ENCODE results near the gene CLIC5.

Gene CLIC5

GRCh38 chr6:45964300-45964699 lies 51.4 kb downstream of the CLIC5 start:
- no peak for DNase-seq (ENCODE audit: low read depth)

- DNase-seq (ENCODE audit: low read depth), result no peak
These were observed 51.8 kb downstream of the CLIC5 start for GRCh38 chr6:45963896-45964295.

DNA sequence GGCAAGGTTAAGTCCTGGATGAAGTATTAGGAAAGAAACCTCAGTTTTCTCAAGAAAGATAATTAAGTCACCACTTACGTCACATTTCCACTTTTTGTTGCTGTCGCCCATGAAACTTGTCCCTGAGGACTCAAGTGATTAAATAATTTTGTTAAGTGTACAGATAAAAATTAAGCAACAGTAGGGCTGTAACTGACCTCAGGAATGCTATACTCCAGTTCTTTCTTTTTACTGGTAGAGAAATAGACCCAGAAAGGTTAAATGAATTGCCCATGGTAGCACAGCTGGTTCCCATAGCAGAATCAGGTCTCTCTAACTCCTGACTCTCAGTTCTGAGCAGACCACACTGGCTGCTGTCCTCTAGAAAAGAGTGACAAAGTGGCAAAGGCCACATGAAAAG lies 54.5 kb downstream of the CLIC5 start:
- no peak for DNase-seq (ENCODE audit: low read depth)

DNA sequence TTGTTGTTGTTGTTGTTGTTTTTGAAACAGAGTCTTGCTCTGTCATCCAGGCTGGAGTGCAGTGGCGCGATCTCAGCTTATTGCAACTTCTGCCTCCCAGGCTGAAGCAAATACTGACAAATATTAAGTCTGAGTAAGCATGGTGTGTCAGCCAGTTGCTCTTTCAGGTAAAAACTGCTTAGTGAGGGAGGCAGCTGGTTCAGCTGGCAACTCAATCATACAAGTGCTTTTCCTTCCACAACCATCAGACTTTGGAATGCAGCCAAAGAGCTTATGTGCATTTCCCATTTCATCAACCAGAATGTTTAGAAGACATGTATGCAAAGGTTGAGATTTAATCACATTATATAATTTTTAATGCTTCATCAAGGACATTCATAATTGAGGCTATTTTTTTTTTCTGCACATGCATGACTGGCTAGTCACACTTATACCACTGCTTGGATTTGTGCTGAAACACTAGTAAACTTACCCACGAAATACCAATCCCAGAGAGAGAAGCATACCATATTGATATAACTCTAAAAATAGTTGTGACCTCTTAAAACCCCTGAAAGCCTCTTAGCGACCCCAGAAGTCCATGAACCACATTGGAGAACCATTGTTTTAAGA lies 56.0 kb downstream of the CLIC5 start:
- no peak for DNase-seq (ENCODE audit: low read depth)

- DNase-seq (ENCODE audit: low read depth), result no peak
These were observed 59.0 kb downstream of the CLIC5 start for GRCh38 chr6:45956663-45957062.

DNA sequence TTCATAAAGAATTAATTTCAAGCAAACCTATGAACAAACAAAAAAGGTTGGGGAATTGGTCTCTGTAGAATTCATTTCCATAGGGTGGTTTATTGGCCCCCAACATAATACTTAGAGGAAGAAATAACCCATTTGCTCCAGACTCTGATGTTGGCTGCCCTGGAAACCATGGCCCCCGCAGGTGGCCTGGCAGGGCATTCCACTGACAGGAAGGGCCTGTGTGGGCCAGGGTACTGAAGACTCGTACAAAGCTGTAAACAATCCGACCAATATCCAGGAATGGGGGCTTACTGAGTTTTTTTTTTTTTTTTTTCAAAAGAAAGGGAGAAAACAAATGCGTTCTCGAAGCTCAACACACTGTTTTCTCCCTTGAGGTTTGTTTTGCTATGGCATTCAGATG lies 59.5 kb downstream of the CLIC5 start:
- no peak for DNase-seq (ENCODE audit: low read depth)

DNA sequence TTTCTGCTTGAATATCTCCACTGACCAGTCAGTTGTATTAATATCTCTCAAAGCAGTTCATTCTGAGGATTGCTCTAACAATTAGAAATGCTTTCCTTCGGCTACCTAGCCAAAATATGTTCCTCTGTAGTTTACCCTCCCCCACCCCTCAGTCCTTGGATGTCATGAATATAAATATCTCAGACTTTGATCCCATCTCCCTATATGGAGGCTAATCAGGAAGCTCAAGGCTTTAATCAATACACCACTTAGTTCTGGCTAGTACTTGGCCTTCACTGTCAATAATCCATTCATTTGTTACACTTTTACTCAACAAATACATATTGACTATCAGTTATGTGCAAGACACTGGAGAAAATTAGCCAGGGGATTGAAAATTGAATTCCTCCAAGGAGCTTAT lies 60.1 kb downstream of the CLIC5 start:
- no peak for DNase-seq (ENCODE audit: low read depth)

GRCh38 chr6:45952546-45952945 lies 63.1 kb downstream of the CLIC5 start:
- no peak for DNase-seq (ENCODE audit: low read depth)

- no peak for DNase-seq (ENCODE audit: low read depth)
These were observed 63.5 kb downstream of the CLIC5 start for GRCh38 chr6:45952168-45952529.

- DNase-seq (ENCODE audit: low read depth), result no peak
These were observed 64.1 kb downstream of the CLIC5 start for GRCh38 chr6:45951321-45952167.

DNA sequence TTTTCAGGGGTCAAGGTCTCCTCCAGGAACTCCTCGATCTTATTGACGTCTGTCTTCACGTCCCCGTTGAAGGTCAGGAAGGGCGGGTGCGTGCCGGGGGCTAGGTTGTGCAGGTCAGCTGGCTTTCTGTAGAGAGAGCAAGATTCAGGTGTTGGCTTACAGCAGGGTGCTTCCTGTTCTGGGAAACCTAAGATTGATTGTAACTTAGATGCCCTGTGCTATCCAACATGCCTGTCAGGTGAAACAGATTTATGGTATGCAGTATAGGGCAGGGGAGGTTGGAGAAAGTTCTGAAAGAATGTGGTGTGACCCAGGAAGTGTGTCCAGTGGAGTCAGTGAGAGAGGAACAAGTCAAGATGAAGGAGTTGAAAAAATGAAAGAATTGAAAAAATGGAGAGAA lies 66.4 kb downstream of the CLIC5 start:
- no peak for DNase-seq (ENCODE audit: low read depth)

DNA sequence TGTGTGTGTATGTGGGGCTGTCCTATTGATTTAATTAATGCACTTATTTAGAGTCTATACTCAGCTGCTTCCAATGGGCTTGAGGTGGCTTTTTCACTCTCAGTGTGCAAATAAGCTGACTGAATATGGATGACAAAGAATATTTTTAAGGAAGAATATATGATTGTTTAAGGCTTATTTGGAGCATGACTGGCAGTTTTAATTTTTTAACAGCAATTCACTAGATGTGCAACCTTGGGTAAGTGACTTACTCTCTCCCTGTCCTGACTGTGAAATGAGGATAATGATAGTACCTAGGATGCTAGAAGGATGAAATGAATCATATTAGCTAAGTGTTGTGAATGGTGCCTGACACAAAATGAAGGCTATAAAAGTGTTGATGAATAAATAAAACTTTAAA lies 67.9 kb downstream of the CLIC5 start:
- no peak for DNase-seq (ENCODE audit: low read depth)

GRCh38 chr6:45946887-45947286 lies 68.8 kb downstream of the CLIC5 start:
- no peak for DNase-seq (ENCODE audit: low read depth)

- no peak for DNase-seq (ENCODE audit: low read depth)
These were observed 69.3 kb downstream of the CLIC5 start for GRCh38 chr6:45946352-45946751.

DNA sequence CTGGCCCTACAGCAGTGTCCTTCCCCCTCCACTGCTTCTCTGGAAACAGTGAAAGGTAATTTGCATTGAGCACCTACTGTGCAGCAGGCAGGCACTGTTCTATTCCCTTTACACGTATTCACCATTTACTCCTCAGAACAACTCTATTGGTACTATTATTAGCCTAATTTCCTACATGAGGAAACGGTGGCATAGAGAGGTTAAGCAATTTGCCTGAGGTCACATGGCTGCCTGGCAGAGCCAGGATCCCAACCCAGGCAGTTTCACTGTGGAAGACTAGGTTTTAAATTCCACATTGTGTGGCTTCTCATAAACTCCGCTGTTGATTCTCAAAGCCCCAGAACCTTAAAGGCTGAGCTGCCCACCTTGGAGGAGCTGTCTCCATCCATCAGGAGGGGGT lies 72.7 kb downstream of the CLIC5 start:
- no peak for DNase-seq (ENCODE audit: low read depth)

DNA sequence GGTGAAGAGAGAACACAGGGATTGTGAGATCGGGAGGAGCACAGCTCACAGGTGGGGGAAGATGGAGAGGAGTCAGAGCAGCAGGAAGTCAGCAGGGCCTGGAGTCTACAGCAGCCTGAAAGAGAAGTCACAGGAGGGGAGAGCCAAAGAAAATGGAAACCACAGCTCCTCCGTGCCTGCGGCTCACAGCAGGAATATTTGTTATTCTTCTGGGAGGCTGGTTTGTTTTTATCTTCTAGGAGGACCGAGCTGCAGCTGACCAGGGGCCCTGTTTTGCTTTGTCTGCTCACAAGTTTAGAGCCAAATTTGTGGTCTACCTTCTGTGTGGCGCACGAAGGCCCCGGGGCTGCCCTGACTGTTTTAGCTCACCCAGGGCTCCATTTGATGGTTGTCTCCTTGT lies 81.8 kb downstream of the CLIC5 start:
- DNase-seq (ENCODE audit: low read depth), result no peak

GRCh38 chr6:45931232-45931631 lies 84.4 kb downstream of the CLIC5 start:
- no peak for DNase-seq (ENCODE audit: low read depth)

DNA sequence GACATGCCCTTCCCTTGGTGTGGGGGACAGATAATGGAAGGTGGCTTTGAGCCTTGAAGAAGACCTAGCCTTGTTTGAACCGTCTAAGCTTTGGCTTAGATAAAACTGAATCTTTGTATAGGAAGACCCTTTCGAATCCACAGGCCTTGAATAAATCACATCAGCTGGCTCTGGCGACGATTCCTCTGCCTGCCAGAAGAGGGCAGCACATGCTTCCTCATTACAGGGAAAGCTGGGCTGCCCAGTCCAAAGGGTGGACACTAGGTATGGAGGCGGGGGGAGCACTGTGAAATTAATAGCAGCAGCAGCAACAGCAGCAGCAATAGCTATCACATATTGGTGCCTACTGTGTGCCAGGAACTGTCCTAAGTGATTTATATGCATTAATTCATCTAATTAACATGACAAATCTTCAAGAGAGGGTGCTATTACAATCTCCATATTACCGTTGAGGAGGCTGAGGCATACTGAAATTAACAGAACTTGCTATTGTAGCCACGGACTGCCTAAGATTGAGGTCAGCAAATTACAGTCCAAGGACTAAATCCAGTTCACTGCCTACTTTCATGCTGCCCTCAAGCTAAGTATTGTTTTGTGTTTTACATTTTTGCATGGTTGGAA lies 85.1 kb downstream of the CLIC5 start:
- peak; percentile 29 for DNase-seq (ENCODE audit: low read depth)

GRCh38 chr6:45929421-45930361 lies 86.0 kb downstream of the CLIC5 start:
- no peak for DNase-seq (ENCODE audit: low read depth)

DNA sequence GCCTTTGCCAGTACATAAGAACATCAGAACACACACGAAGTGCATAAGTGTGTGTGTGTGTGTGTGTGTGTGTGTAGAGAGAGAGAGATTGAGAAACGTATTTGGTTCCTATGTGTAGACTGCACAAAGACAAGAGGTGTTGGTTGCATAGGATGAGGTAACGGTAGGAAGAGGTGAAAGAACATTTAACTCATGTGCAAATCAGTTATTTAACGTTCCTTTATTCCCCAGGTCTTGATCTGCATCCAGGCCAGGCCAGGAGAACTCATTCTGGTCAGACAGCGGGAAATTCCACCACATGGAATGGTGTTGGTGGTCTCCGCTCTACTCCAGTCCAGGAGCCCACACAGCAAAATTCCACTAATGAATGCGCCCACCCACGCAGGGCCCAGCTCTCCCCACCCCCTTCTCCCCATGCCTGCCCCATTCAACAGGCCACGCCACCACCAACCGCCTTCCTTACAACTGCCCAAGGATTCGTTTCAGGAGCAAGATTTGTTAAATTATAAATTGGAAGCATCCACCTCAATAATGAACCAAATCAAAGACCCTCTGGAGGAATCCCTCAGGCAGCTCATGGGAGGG lies 86.8 kb downstream of the CLIC5 start:
- no peak for DNase-seq (ENCODE audit: low read depth)

DNA sequence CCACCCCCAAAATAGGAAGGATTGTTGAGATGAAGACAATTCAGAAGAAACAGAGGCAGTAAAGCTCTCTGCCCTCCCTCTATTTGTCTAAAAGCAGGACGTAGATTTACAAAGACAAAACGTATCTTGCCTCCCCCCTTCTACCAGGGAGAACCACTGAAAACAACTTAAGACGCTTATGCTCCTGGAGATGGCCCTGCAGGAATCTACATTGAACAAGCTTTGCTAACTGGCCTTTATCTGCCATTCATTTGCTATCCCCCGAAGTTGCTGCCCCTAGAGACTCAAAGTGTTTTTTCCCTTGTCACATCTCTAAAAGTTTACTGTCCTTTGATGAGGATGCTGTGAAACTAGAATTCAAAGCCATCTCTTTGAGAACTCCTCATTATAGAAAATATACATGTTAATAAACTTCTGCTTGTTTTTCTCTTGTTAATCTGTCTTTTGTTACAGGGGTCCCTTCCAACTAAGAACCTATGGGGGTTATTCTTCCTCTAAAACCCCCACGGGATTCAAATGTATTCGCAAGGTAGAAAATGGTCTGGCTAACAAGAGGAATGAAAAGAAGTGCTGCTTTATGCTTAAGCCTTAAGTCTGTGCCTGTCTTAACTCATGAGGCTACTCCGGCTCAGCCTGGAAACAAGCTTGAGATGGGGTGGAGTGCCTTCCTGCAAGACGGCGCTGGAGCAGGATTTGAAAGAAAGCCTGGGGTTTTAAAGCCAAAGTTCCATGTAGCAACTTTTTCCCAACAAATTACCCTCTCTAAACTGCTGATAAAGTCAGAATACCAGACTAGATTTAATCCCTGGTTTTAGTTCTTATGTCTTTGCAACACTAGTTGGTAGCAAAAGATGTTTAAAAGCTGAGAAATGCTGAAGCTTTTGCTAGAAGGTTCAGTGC lies 88.0 kb downstream of the CLIC5 start:
- DNase-seq (ENCODE audit: low read depth), result no peak

Measured in stimulated activated CD8-positive, alpha-beta memory T cell treated with anti-CD3 and anti-CD28 coated beads, Interleukin-15, amount 100 ng/mL, for 1 hour (primary cell).